ENCODE data around the gene CFLAR. TPM values are rescaled to one million over a fixed set of nuclear protein-coding genes. Genes with fewer than 3 reads are reported as not detected.
A peak's percentile ranks its signal among the peaks of the same experiment; 100 is the strongest.

The CFLAR gene
- total and polyA plus RNA-seq, 9 of the 15 experiments (the other 6 are each of a cell fraction or from before 2014, with no cell fraction given): 27.5 to 102 (median 54.0) TPM

- no peak for TF ChIP-seq E2F6 (IDR thresholded peaks at IDR 0.05; ENCODE audit: borderline replicate concordance in 1 of 2, extremely low read depth in 1 of 2, insufficient read depth in 1 of 2, insufficient read length in 1 of 2, low read depth in 1 of 2, low read length in 1 of 2, poor library complexity in 1 of 2, severe bottlenecking in 1 of 2)
- no peak for TF ChIP-seq ZNF165 (CRISPR knock-in tag; IDR thresholded peaks at IDR 0.05; ENCODE audit: borderline replicate concordance)
- no peak for TF ChIP-seq SMAD4 (CRISPR knock-in tag; conservative IDR thresholded peaks at IDR 0.05)
- no peak for TF ChIP-seq EHMT2 (IDR thresholded peaks at IDR 0.05)
- no peak for TF ChIP-seq ESRRA (IDR thresholded peaks at IDR 0.05; ENCODE audit: borderline replicate concordance, low read depth)
- TF ChIP-seq SRSF3 (IDR thresholded peaks at IDR 0.05; ENCODE audit: insufficient read depth, low read length): no peak
- TF ChIP-seq TAL1 (IDR thresholded peaks at IDR 0.05): peak; percentile 24; the same call in 1 of the 2 replicates
- peak in 1 of 2 experiments; percentile 13; a peak in 1 of 4 replicates for TF ChIP-seq MNT (conservative IDR thresholded peaks at IDR 0.05)
- TF ChIP-seq CEBPZ (IDR thresholded peaks at IDR 0.05; ENCODE audit: borderline replicate concordance, low read depth, low read length): no peak
- TF ChIP-seq WHSC1 (IDR thresholded peaks at IDR 0.05; ENCODE audit: low read length): no peak
- TF ChIP-seq ETS2 (tag; IDR thresholded peaks at IDR 0.05; ENCODE audit: borderline replicate concordance, poor library complexity, severe bottlenecking): no peak
- no peak for TF ChIP-seq RFX1 (IDR thresholded peaks at IDR 0.05)
- TF ChIP-seq ATF7 (IDR thresholded peaks at IDR 0.05): peak; percentile 28; the same call in 1 of the 2 replicates
- no peak for TF ChIP-seq ZC3H4 (CRISPR knock-in tag; IDR thresholded peaks at IDR 0.05; ENCODE audit: borderline replicate concordance)
- no peak for TF ChIP-seq RBM34 (IDR thresholded peaks at IDR 0.05; ENCODE audit: borderline replicate concordance, insufficient read depth, low read length)
Measured at GRCh38 chr2:201116959-201117734, 1.2 kb downstream of the CFLAR start (continued).

Measured in K562 (cell line).